C4-2B (cell line): Measurements from ENCODE around the gene KRT79.

Experiments used
- CTCF ChIP-seq: fragments of 450-650 bp; conservative IDR thresholded peaks from 2 replicates; pipeline ENCODE4 v1.5.1; 2017; ENCODE audit warnings: mild to moderate bottlenecking
- ZFX ChIP-seq: fragments of 450-650 bp; IDR thresholded peaks from 2 replicates; pipeline ENCODE4 v1.6.1; 2017

- TF ChIP-seq CTCF (no peak), ZFX (no peak)
Observed at GRCh38 chr12:52791271-52792184, 42.6 kb downstream of the KRT79 start.
